GM23338 (cell line): ENCODE data around the gene DIAPH3. TPM values are rescaled to one million over a fixed set of nuclear protein-coding genes. Genes with fewer than 3 reads are reported as not detected.

Experiments used
- ATAC-seq: fragments of 200-7000 bp; cut with Tn5 transposase; 3 replicates; pipeline ENCODE4 v1.9.1; 2020
- DNase-seq: peaks from one replicate; pipeline ENCODE4 v3.0.0-alpha.2; 2015; ENCODE audit warnings: low spot score
- H2AFZ ChIP-seq: fragments of 200-600 bp; sonication (generic); 2 replicates; pipeline ENCODE4 v1.8.0; 2016; ENCODE audit warnings: antibody characterized with exemption, mild to moderate bottlenecking, moderate library complexity
- H3F3A ChIP-seq: fragments of 200-600 bp; sonication (generic); replicated peaks from 2 replicates; pipeline ENCODE4 v1.8.0; 2017; ENCODE audit warnings: antibody characterized with exemption, mixed run types, low read depth
- H3K27ac ChIP-seq: fragments of 200-600 bp; sonication (generic); 2 replicates; pipeline ENCODE4 v1.6.1; 2016; ENCODE audit warnings: low read depth
- H3K27me3 ChIP-seq: fragments of 200-600 bp; sonication (generic); 2 replicates; pipeline ENCODE4 v1.8.0; 2016; ENCODE audit warnings: mild to moderate bottlenecking, mixed run types, moderate library complexity; ENCODE audit not compliant: insufficient read depth
- H3K36me3 ChIP-seq: fragments of 200-600 bp; sonication (generic); 2 replicates; pipeline ENCODE4 v1.8.0; 2016; ENCODE audit warnings: mild to moderate bottlenecking; ENCODE audit not compliant: insufficient read depth
- H3K4me1 ChIP-seq: fragments of 200-600 bp; sonication (generic); 2 replicates; pipeline ENCODE4 v1.8.0; 2016; ENCODE audit warnings: mild to moderate bottlenecking, moderate library complexity; ENCODE audit not compliant: insufficient read depth
- H3K4me2 ChIP-seq: fragments of 200-600 bp; sonication (generic); 2 replicates; pipeline ENCODE4 v1.7.1; 2017; ENCODE audit warnings: mixed run types
- H3K4me3 ChIP-seq: fragments of 200-600 bp; sonication (generic); 2 replicates; pipeline ENCODE4 v1.6.1; 2016; ENCODE audit warnings: mixed run types
- H3K79me2 ChIP-seq: fragments of 200-600 bp; sonication (generic); replicated peaks from 2 replicates; pipeline ENCODE4 v1.8.0; 2017; ENCODE audit warnings: mild to moderate bottlenecking; ENCODE audit not compliant: insufficient read depth
- H3K9me2 ChIP-seq: fragments of 200-600 bp; sonication (generic); 2 replicates; pipeline ENCODE4 v1.8.0; 2017; ENCODE audit not compliant: insufficient read depth
- H4K20me1 ChIP-seq: fragments of 200-600 bp; sonication (generic); replicated peaks from 2 replicates; pipeline ENCODE4 v1.8.0; 2017; ENCODE audit warnings: mild to moderate bottlenecking; ENCODE audit not compliant: insufficient read depth
- H3K27ac Mint-ChIP-seq: 2 replicates; pipeline ENCODE4 v1.8.0; 2020; ENCODE audit warnings: inconsistent platforms, mild to moderate bottlenecking, moderate library complexity, mixed read lengths
- H3K27me3 Mint-ChIP-seq: 3 replicates; pipeline ENCODE4 v1.8.0; 2022; ENCODE audit warnings: low read depth, mild to moderate bottlenecking, moderate library complexity, mixed read lengths, inconsistent platforms; ENCODE audit not compliant: insufficient read depth, poor library complexity
- H3K36me3 Mint-ChIP-seq: 3 replicates; pipeline ENCODE4 v1.8.0; 2021; ENCODE audit warnings: low read depth, mild to moderate bottlenecking, inconsistent platforms, moderate library complexity, mixed read lengths
- H3K4me1 Mint-ChIP-seq: 3 replicates; pipeline ENCODE4 v1.8.0; 2020; ENCODE audit warnings: mild to moderate bottlenecking, inconsistent platforms, mixed read lengths
- H3K4me3 Mint-ChIP-seq: 3 replicates; pipeline ENCODE4 v1.8.0; 2021; ENCODE audit warnings: moderate library complexity, mild to moderate bottlenecking, inconsistent platforms, mixed read lengths
- H3K9me3 Mint-ChIP-seq: 3 replicates; pipeline ENCODE4 v1.8.0; 2020; ENCODE audit warnings: moderate library complexity, mild to moderate bottlenecking, inconsistent platforms, mixed read lengths
- CREB1 ChIP-seq: fragments of 250-450 bp; sonication (Bioruptor Pico); IDR thresholded peaks from 2 replicates; pipeline ENCODE4 v1.5.0; 2020; ENCODE audit warnings: low read depth, mild to moderate bottlenecking, moderate library complexity
- ETS1 ChIP-seq: IDR thresholded peaks from 2 replicates; pipeline ENCODE4 v1.6.1; 2016; ENCODE audit warnings: antibody characterized with exemption
- EZH2 ChIP-seq: fragments of 200-600 bp; sonication (generic); IDR thresholded peaks from one replicate; pipeline ENCODE4 v1.8.0; 2017; ENCODE audit warnings: antibody characterized with exemption, mild to moderate bottlenecking, low read depth; ENCODE audit not compliant: unreplicated experiment
- EZH2phosphoT487 ChIP-seq: fragments of 200-600 bp; sonication (generic); IDR thresholded peaks from one replicate; pipeline ENCODE4 v1.8.1; 2018; ENCODE audit warnings: antibody characterized with exemption; ENCODE audit not compliant: unreplicated experiment
- JUNB ChIP-seq: IDR thresholded peaks from one replicate; pipeline ENCODE4 v1.6.1; 2016; ENCODE audit warnings: antibody characterized with exemption; ENCODE audit not compliant: unreplicated experiment
- NANOG ChIP-seq: IDR thresholded peaks from 2 replicates; pipeline ENCODE4 v1.6.1; 2016; ENCODE audit warnings: antibody characterized with exemption, borderline replicate concordance
- POLR2AphosphoS5 ChIP-seq: IDR thresholded peaks from 2 replicates; pipeline ENCODE4 v1.6.1; 2016; ENCODE audit warnings: antibody characterized with exemption, low read depth
- STAT1 ChIP-seq: IDR thresholded peaks from one replicate; pipeline ENCODE4 v1.6.1; 2016; ENCODE audit warnings: antibody characterized with exemption; ENCODE audit not compliant: unreplicated experiment
- ZNF114 ChIP-seq: fragments of 250-450 bp; sonication (Bioruptor Pico); IDR thresholded peaks from 2 replicates; pipeline ENCODE4 v1.5.0; 2020; ENCODE audit warnings: mild to moderate bottlenecking, moderate library complexity
- ZNF331 ChIP-seq: fragments of 250-450 bp; sonication (Bioruptor Pico); IDR thresholded peaks from 2 replicates; pipeline ENCODE4 v1.5.0; 2020; ENCODE audit warnings: low read depth, mild to moderate bottlenecking, moderate library complexity
- polyA plus RNA-seq: library from polyadenylated mRNA; unstranded; fragments of >200 nt; fragmentation: Nextera tagmentation; extraction: Ambion mirVana; gene quantifications from 2 replicates; pipeline ENCODE4 v1.2.1, GENCODE V29; 2016
- total RNA-seq: library from RNA; depleted of rRNA; stranded (reverse); fragments of >200 nt; shearing (Covaris generic); gene quantifications from 2 replicates; pipeline ENCODE4 v1.2.3, GENCODE V29; 2014
- TF ChIP-seq, protein P1 (sequence below): IDR thresholded peaks from one replicate; pipeline ENCODE4 v1.6.1; 2018; ENCODE audit warnings: antibody characterized with exemption; ENCODE audit not compliant: unreplicated experiment
- TF ChIP-seq, protein P2 (sequence below): fragments of 250-450 bp; sonication (Bioruptor Pico); IDR thresholded peaks from 2 replicates; pipeline ENCODE4 v1.5.0; 2020; ENCODE audit warnings: mild to moderate bottlenecking, moderate library complexity
- TF ChIP-seq, protein P3 (sequence below), 2 experiments: fragments of 200-600 bp in 1 of 2; sonication (generic) in 1 of 2; conservative IDR thresholded peaks; 2 replicates each; pipeline versions ENCODE4 v1.5.1 to v1.6.1; 2016 to 2017; ENCODE audit warnings: antibody characterized with exemption in 2 of 2, low read depth in 2 of 2, mild to moderate bottlenecking in 2 of 2, moderate library complexity in 1 of 2

The DIAPH3 gene
- total and polyA plus RNA-seq, 2 experiments from 2014 or later: 23.4 to 30.2 TPM

DNA sequence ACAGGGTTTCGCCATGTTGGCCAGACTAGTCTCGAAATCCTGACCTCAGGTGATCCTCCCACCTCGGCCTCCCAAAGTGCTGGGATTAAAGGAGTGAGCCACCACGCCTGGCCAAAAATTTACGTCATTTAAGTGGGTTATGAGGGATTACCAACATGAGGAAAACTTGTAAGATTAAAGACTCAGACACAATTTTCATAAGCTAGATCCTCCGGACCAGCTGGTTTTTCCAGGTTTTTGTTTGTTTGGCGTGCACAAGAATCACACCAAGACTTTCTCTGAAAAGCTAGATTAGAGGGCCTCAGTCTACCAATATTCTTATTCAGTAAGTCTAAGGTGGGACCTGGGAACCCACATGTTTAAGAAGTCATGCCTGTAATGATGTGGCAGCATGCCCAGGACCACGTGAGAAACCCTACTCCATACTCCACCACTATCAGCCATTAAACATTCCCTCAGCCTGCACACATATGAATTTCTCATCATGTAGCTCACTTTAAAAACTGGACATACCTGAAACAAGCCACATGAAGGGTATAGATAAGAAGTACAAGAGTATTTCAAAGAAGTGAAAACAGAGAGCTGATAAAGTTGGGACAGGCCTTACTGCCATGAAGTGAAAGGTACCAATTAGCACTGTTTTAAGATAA is 25.7 kb downstream of the DIAPH3 start:
- H3K79me2 ChIP-seq: peaks cover 90% of the 10 kb centered on the region
- ATAC-seq: no peak

More for the DNA sequence above, 25.7 kb downstream of the DIAPH3 start:
- H3K4me3 ChIP-seq: no peak overlapping the region
- peaks cover 14% of the 10 kb centered on the region; the same call in 1 of the 2 replicates for H3K4me1 ChIP-seq
- no peaks in the 10 kb centered on the region for H3K36me3 Mint-ChIP-seq
- H3K4me2 ChIP-seq: no peak overlapping the region
- H3K4me1 Mint-ChIP-seq: peaks cover 16% of the 10 kb centered on the region; the same call in 2 of the 3 replicates
- H3F3A ChIP-seq: no peaks in the 10 kb centered on the region
- TF ChIP-seq, protein P1, sequence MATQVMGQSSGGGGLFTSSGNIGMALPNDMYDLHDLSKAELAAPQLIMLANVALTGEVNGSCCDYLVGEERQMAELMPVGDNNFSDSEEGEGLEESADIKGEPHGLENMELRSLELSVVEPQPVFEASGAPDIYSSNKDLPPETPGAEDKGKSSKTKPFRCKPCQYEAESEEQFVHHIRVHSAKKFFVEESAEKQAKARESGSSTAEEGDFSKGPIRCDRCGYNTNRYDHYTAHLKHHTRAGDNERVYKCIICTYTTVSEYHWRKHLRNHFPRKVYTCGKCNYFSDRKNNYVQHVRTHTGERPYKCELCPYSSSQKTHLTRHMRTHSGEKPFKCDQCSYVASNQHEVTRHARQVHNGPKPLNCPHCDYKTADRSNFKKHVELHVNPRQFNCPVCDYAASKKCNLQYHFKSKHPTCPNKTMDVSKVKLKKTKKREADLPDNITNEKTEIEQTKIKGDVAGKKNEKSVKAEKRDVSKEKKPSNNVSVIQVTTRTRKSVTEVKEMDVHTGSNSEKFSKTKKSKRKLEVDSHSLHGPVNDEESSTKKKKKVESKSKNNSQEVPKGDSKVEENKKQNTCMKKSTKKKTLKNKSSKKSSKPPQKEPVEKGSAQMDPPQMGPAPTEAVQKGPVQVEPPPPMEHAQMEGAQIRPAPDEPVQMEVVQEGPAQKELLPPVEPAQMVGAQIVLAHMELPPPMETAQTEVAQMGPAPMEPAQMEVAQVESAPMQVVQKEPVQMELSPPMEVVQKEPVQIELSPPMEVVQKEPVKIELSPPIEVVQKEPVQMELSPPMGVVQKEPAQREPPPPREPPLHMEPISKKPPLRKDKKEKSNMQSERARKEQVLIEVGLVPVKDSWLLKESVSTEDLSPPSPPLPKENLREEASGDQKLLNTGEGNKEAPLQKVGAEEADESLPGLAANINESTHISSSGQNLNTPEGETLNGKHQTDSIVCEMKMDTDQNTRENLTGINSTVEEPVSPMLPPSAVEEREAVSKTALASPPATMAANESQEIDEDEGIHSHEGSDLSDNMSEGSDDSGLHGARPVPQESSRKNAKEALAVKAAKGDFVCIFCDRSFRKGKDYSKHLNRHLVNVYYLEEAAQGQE: no peak
- TF ChIP-seq, protein P2, sequence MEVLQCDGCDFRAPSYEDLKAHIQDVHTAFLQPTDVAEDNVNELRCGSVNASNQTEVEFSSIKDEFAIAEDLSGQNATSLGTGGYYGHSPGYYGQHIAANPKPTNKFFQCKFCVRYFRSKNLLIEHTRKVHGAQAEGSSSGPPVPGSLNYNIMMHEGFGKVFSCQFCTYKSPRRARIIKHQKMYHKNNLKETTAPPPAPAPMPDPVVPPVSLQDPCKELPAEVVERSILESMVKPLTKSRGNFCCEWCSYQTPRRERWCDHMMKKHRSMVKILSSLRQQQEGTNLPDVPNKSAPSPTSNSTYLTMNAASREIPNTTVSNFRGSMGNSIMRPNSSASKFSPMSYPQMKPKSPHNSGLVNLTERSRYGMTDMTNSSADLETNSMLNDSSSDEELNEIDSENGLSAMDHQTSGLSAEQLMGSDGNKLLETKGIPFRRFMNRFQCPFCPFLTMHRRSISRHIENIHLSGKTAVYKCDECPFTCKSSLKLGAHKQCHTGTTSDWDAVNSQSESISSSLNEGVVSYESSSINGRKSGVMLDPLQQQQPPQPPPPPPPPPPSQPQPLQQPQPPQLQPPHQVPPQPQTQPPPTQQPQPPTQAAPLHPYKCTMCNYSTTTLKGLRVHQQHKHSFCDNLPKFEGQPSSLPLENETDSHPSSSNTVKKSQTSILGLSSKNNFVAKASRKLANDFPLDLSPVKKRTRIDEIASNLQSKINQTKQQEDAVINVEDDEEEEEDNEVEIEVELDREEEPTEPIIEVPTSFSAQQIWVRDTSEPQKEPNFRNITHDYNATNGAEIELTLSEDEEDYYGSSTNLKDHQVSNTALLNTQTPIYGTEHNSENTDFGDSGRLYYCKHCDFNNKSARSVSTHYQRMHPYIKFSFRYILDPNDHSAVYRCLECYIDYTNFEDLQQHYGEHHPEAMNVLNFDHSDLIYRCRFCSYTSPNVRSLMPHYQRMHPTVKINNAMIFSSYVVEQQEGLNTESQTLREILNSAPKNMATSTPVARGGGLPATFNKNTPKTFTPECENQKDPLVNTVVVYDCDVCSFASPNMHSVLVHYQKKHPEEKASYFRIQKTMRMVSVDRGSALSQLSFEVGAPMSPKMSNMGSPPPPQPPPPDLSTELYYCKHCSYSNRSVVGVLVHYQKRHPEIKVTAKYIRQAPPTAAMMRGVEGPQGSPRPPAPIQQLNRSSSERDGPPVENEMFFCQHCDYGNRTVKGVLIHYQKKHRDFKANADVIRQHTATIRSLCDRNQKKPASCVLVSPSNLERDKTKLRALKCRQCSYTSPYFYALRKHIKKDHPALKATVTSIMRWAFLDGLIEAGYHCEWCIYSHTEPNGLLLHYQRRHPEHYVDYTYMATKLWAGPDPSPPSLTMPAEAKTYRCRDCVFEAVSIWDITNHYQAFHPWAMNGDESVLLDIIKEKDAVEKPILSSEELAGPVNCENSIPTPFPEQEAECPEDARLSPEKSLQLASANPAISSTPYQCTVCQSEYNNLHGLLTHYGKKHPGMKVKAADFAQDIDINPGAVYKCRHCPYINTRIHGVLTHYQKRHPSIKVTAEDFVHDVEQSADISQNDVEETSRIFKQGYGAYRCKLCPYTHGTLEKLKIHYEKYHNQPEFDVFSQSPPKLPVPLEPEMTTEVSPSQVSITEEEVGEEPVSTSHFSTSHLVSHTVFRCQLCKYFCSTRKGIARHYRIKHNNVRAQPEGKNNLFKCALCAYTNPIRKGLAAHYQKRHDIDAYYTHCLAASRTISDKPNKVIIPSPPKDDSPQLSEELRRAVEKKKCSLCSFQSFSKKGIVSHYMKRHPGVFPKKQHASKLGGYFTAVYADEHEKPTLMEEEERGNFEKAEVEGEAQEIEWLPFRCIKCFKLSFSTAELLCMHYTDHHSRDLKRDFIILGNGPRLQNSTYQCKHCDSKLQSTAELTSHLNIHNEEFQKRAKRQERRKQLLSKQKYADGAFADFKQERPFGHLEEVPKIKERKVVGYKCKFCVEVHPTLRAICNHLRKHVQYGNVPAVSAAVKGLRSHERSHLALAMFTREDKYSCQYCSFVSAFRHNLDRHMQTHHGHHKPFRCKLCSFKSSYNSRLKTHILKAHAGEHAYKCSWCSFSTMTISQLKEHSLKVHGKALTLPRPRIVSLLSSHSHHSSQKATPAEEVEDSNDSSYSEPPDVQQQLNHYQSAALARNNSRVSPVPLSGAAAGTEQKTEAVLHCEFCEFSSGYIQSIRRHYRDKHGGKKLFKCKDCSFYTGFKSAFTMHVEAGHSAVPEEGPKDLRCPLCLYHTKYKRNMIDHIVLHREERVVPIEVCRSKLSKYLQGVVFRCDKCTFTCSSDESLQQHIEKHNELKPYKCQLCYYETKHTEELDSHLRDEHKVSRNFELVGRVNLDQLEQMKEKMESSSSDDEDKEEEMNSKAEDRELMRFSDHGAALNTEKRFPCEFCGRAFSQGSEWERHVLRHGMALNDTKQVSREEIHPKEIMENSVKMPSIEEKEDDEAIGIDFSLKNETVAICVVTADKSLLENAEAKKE: no peak
- no peak for TF ChIP-seq CREB1 (CRISPR knock-in tag)
- no peak for TF ChIP-seq ZNF114 (CRISPR knock-in tag)
- no peak for TF ChIP-seq STAT1
- no peak for TF ChIP-seq ETS1
- TF ChIP-seq ZNF331 (CRISPR knock-in tag): no peak
- no peak for TF ChIP-seq EZH2phosphoT487
- TF ChIP-seq NANOG: no peak
- TF ChIP-seq, protein P3, sequence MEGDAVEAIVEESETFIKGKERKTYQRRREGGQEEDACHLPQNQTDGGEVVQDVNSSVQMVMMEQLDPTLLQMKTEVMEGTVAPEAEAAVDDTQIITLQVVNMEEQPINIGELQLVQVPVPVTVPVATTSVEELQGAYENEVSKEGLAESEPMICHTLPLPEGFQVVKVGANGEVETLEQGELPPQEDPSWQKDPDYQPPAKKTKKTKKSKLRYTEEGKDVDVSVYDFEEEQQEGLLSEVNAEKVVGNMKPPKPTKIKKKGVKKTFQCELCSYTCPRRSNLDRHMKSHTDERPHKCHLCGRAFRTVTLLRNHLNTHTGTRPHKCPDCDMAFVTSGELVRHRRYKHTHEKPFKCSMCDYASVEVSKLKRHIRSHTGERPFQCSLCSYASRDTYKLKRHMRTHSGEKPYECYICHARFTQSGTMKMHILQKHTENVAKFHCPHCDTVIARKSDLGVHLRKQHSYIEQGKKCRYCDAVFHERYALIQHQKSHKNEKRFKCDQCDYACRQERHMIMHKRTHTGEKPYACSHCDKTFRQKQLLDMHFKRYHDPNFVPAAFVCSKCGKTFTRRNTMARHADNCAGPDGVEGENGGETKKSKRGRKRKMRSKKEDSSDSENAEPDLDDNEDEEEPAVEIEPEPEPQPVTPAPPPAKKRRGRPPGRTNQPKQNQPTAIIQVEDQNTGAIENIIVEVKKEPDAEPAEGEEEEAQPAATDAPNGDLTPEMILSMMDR (conservative IDR thresholded peaks at IDR 0.05; ENCODE audit: low read depth in 2 of 2): no peak
- no peak for TF ChIP-seq POLR2AphosphoS5
- TF ChIP-seq JUNB: no peak
- TF ChIP-seq EZH2: no peak
- no peak for DNase-seq
- no peaks in the 10 kb centered on the region for H3K36me3 ChIP-seq
- no peaks in the 10 kb centered on the region for H3K9me2 ChIP-seq
- no peak overlapping the region for H3K4me3 Mint-ChIP-seq
- H4K20me1 ChIP-seq: no peaks in the 10 kb centered on the region
- no peak overlapping the region for H3K27ac Mint-ChIP-seq
- no peaks in the 10 kb centered on the region for H3K27me3 ChIP-seq
- no peaks in the 10 kb centered on the region for H3K9me3 Mint-ChIP-seq
- no peak overlapping the region for H2AFZ ChIP-seq
- peaks cover 3% of the 10 kb centered on the region for H3K27me3 Mint-ChIP-seq
- H3K27ac ChIP-seq: no peak overlapping the region
